HepG2 (cell line): ENCODE results near the gene SMIM38. TPM values are rescaled to one million over a fixed set of nuclear protein-coding genes. Genes with fewer than 3 reads are reported as not detected.
A peak's percentile ranks its signal among the peaks of the same experiment; 100 is the strongest.

Experiments
- ARNTL ChIP-seq: sonication (generic); formaldehyde crosslinking; IDR thresholded peaks from 2 replicates; pipeline ENCODE4 v1.4.0; 2020; ENCODE audit warnings: mild to moderate bottlenecking, missing genetic modification reagents
- FLYWCH1 ChIP-seq: sonication (generic); formaldehyde crosslinking; IDR thresholded peaks from 2 replicates; pipeline ENCODE4 v1.8.1; 2023; ENCODE audit warnings: mild to moderate bottlenecking, missing genetic modification reagents
- HNRNPLL ChIP-seq: fragments of 200-400 bp; formaldehyde crosslinking; IDR thresholded peaks from 2 replicates; pipeline ENCODE4 v1.6.1; 2017; ENCODE audit warnings: mild to moderate bottlenecking, low read depth, low read length; ENCODE audit not compliant: poor library complexity, severe bottlenecking
- JUNB ChIP-seq: sonication (generic); formaldehyde crosslinking; IDR thresholded peaks from 2 replicates; pipeline ENCODE4 v1.8.0; 2022; ENCODE audit warnings: missing genetic modification reagents, mild to moderate bottlenecking, borderline replicate concordance
- KLF9 ChIP-seq: IDR thresholded peaks from 2 replicates; pipeline ENCODE4 v1.6.1; 2016; ENCODE audit warnings: low read depth
- MED1 ChIP-seq: sonication (generic); formaldehyde crosslinking; IDR thresholded peaks from 2 replicates; pipeline ENCODE4 v1.4.0; 2020; ENCODE audit warnings: missing genetic modification reagents
- MTA1 ChIP-seq: sonication (generic); formaldehyde crosslinking; IDR thresholded peaks from 2 replicates; pipeline ENCODE4 v1.4.0; 2020; ENCODE audit warnings: missing genetic modification reagents, mild to moderate bottlenecking, borderline replicate concordance
- MTF1 ChIP-seq: sonication (generic); formaldehyde crosslinking; IDR thresholded peaks from 2 replicates; pipeline ENCODE4 v1.5.0; 2020; ENCODE audit warnings: missing genetic modification reagents
- NFE2L1 ChIP-seq: sonication (generic); formaldehyde crosslinking; IDR thresholded peaks from 2 replicates; pipeline ENCODE4 v1.4.0; 2020; ENCODE audit warnings: missing genetic modification reagents, mild to moderate bottlenecking, borderline replicate concordance
- RAD21 ChIP-seq: fragments of 450-650 bp; formaldehyde crosslinking; IDR thresholded peaks from 2 replicates; pipeline ENCODE4 v1.5.0; 2020; ENCODE audit warnings: mild to moderate bottlenecking
- RARA ChIP-seq: IDR thresholded peaks from 2 replicates; pipeline ENCODE4 v1.6.1; 2016; ENCODE audit warnings: missing genetic modification reagents, missing compliant biosample characterization
- SALL1 ChIP-seq: sonication (generic); formaldehyde crosslinking; IDR thresholded peaks from 2 replicates; pipeline ENCODE4 v1.8.0; 2022; ENCODE audit warnings: mild to moderate bottlenecking, missing genetic modification reagents
- ZBTB25 ChIP-seq: IDR thresholded peaks from 2 replicates; pipeline ENCODE4 v1.6.1; 2018; ENCODE audit warnings: missing genetic modification reagents
- ZBTB38 ChIP-seq: sonication (generic); formaldehyde crosslinking; IDR thresholded peaks from 2 replicates; pipeline ENCODE4 v1.5.1; 2020; ENCODE audit warnings: mild to moderate bottlenecking, missing genetic modification reagents
- ZKSCAN8 ChIP-seq: IDR thresholded peaks from 2 replicates; pipeline ENCODE4 v1.6.1; 2016; ENCODE audit warnings: borderline replicate concordance, missing genetic modification reagents, missing compliant biosample characterization
- ZNF180 ChIP-seq: sonication (generic); formaldehyde crosslinking; IDR thresholded peaks from 2 replicates; pipeline ENCODE4 v1.4.0; 2020; ENCODE audit warnings: low read depth, missing genetic modification reagents, borderline replicate concordance
- ZNF260 ChIP-seq: sonication (generic); formaldehyde crosslinking; IDR thresholded peaks from 2 replicates; pipeline ENCODE4 v1.4.0; 2020; ENCODE audit warnings: missing genetic modification reagents, low read depth, mild to moderate bottlenecking, borderline replicate concordance
- ZNF331 ChIP-seq: sonication (generic); formaldehyde crosslinking; IDR thresholded peaks from 2 replicates; pipeline ENCODE4 v1.4.0; 2020; ENCODE audit warnings: missing genetic modification reagents
- ZNF343 ChIP-seq: sonication (generic); formaldehyde crosslinking; IDR thresholded peaks from 2 replicates; pipeline ENCODE4 v1.4.0; 2020; ENCODE audit warnings: mild to moderate bottlenecking, missing genetic modification reagents
- ZNF430 ChIP-seq: sonication (generic); formaldehyde crosslinking; IDR thresholded peaks from 2 replicates; pipeline ENCODE4 v1.9.0; 2021; ENCODE audit warnings: mild to moderate bottlenecking, missing genetic modification reagents
- ZNF567 ChIP-seq: sonication (generic); formaldehyde crosslinking; IDR thresholded peaks from 2 replicates; pipeline ENCODE4 v1.8.1; 2023; ENCODE audit warnings: mild to moderate bottlenecking, missing genetic modification reagents, borderline replicate concordance
- ZNF652 ChIP-seq: IDR thresholded peaks from 2 replicates; pipeline ENCODE4 v1.6.1; 2016; ENCODE audit warnings: low read depth, borderline replicate concordance
- polyA plus RNA-seq, 8 experiments: library from polyadenylated mRNA; depleted of rRNA in 3 of 8; stranded (reverse) in 7 of 8; unstranded in 1 of 8; fragments of >200 nt; fragmentation: Illumina TruSeq in 4 of 8; extraction: Trizol in 4 of 8; gene quantifications; 2 replicates each; pipeline versions ENCODE4 v1.2.1 to v1.2.3, GENCODE V29; 2011 to 2016; ENCODE audit warnings: low read depth in 4 of 8, missing spikeins in 1 of 8, mixed read lengths in 1 of 8; ENCODE audit not compliant: insufficient read depth in 1 of 8
- total RNA-seq, 5 experiments: library from RNA; depleted of rRNA; stranded (reverse); fragments of >200 nt; fragmentation: Illumina TruSeq; extraction: Trizol; gene quantifications; 2 replicates each; pipeline ENCODE4 v1.2.3, GENCODE V29; 2016; ENCODE audit warnings: low read depth in 1 of 5
- TF ChIP-seq, protein P1 (sequence below): sonication (generic); formaldehyde crosslinking; IDR thresholded peaks from 2 replicates; pipeline ENCODE4 v1.8.1; 2023; ENCODE audit warnings: mild to moderate bottlenecking, missing genetic modification reagents
- TF ChIP-seq, protein P2 (sequence below): sonication (generic); formaldehyde crosslinking; IDR thresholded peaks from 2 replicates; pipeline ENCODE4 v1.5.1; 2020; ENCODE audit warnings: missing genetic modification reagents, mild to moderate bottlenecking, borderline replicate concordance
- TF ChIP-seq, protein P3 (sequence below): sonication (generic); formaldehyde crosslinking; IDR thresholded peaks from 2 replicates; pipeline ENCODE4 v1.4.0; 2020; ENCODE audit warnings: missing genetic modification reagents

The SMIM38 gene
- total and polyA plus RNA-seq, 2 of the 13 experiments (the other 11 are each of a cell fraction or from before 2014, with no cell fraction given) = 0.30 to 0.40 TPM

DNA sequence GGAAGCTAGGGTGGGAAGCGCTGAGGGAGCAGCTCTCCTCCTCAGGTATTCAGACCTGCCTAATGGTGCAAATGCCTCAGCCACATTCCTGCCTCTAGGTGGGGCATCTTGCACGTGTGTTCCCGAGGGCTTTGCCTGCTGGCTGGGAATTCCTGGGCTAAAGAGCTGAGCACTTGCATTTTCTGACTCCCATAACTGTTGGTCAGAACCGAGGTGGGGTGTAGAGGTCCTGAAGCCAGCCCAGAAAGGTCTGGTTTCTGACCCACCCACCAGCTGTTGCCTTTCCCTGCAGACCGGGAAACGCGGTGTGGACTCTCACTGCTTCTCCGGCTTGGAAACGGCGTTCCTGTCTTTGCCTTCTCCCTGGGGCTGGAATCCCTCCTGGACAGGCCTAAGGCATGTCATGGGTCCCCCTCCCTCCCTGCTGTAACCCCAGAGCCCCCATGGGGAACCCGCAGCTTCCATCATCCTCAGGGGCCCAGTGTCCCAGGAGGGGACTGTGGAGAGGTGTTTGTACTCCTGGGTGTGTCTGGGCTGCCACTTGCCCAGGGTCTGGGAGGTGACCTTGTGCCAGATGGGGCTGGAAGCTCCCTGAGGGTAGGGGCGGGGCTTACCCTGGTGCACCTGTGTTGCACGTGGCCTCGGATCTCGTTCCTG is 24.0 kb upstream of the SMIM38 start (continued):
- TF ChIP-seq ARNTL = no peak
- no peak for TF ChIP-seq ZNF430 (CRISPR knock-in tag)
- TF ChIP-seq HNRNPLL = no peak
- TF ChIP-seq, protein P1, sequence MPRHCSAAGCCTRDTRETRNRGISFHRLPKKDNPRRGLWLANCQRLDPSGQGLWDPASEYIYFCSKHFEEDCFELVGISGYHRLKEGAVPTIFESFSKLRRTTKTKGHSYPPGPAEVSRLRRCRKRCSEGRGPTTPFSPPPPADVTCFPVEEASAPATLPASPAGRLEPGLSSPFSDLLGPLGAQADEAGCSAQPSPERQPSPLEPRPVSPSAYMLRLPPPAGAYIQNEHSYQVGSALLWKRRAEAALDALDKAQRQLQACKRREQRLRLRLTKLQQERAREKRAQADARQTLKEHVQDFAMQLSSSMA (CRISPR knock-in tag) = 0 out of 2 replicates have a peak, but pooled peaks have one; percentile 56
- TF ChIP-seq ZNF331 = peak; percentile 83
- TF ChIP-seq, protein P2, sequence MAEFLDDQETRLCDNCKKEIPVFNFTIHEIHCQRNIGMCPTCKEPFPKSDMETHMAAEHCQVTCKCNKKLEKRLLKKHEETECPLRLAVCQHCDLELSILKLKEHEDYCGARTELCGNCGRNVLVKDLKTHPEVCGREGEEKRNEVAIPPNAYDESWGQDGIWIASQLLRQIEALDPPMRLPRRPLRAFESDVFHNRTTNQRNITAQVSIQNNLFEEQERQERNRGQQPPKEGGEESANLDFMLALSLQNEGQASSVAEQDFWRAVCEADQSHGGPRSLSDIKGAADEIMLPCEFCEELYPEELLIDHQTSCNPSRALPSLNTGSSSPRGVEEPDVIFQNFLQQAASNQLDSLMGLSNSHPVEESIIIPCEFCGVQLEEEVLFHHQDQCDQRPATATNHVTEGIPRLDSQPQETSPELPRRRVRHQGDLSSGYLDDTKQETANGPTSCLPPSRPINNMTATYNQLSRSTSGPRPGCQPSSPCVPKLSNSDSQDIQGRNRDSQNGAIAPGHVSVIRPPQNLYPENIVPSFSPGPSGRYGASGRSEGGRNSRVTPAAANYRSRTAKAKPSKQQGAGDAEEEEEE (CRISPR knock-in tag) = no peak
- TF ChIP-seq KLF9 (CRISPR knock-in tag) = no peak
- no peak for TF ChIP-seq ZNF567 (CRISPR knock-in tag)
- 0 out of 2 replicates have a peak, but pooled peaks have one; percentile 44 for TF ChIP-seq ZKSCAN8 (CRISPR knock-in tag)
- no peak; the same call in 1 of the 2 replicates for TF ChIP-seq ZBTB38 (CRISPR knock-in tag)
- TF ChIP-seq FLYWCH1 (CRISPR knock-in tag) = no peak
- TF ChIP-seq JUNB (CRISPR knock-in tag) = no peak
- peak; percentile 82 for TF ChIP-seq RAD21 (CRISPR knock-in tag)
- TF ChIP-seq ZNF343 = no peak
- TF ChIP-seq ZBTB25 (CRISPR knock-in tag) = 0 out of 2 replicates have a peak, but pooled peaks have one; percentile 28
- TF ChIP-seq MED1 (CRISPR knock-in tag) = no peak
- TF ChIP-seq ZNF180 = no peak
- no peak for TF ChIP-seq MTF1
- no peak for TF ChIP-seq RARA (CRISPR knock-in tag)
- peak; percentile 56; the same call in 1 of the 2 replicates for TF ChIP-seq SALL1 (CRISPR knock-in tag)
- no peak for TF ChIP-seq ZNF260 (CRISPR knock-in tag)
- TF ChIP-seq, protein P3, sequence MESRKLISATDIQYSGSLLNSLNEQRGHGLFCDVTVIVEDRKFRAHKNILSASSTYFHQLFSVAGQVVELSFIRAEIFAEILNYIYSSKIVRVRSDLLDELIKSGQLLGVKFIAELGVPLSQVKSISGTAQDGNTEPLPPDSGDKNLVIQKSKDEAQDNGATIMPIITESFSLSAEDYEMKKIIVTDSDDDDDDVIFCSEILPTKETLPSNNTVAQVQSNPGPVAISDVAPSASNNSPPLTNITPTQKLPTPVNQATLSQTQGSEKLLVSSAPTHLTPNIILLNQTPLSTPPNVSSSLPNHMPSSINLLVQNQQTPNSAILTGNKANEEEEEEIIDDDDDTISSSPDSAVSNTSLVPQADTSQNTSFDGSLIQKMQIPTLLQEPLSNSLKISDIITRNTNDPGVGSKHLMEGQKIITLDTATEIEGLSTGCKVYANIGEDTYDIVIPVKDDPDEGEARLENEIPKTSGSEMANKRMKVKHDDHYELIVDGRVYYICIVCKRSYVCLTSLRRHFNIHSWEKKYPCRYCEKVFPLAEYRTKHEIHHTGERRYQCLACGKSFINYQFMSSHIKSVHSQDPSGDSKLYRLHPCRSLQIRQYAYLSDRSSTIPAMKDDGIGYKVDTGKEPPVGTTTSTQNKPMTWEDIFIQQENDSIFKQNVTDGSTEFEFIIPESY (CRISPR knock-in tag) = peak; percentile 45; the same call in 1 of the 2 replicates
- no peak for TF ChIP-seq MTA1
- TF ChIP-seq ZNF652 (CRISPR knock-in tag) = 0 out of 2 replicates have a peak, but pooled peaks have one; percentile 6
- no peak for TF ChIP-seq NFE2L1 (CRISPR knock-in tag)
